Neural progenitor cell (in vitro differentiated cells): ENCODE data around the gene LYRM2. TPM values are rescaled to one million over a fixed set of nuclear protein-coding genes. Genes with fewer than 3 reads are reported as not detected.

Source experiments
- DNase-seq: peaks from one replicate; pipeline ENCODE4 v3.0.0-alpha.2; 2016; ENCODE audit warnings: low spot score
- H2AFZ ChIP-seq: fragments of 200-600 bp; sonication (generic); replicated peaks from 2 replicates; pipeline ENCODE4 v1.6.1; 2016; ENCODE audit warnings: antibody characterized with exemption
- H3F3A ChIP-seq: fragments of 200-600 bp; sonication (generic); 2 replicates; pipeline ENCODE4 v1.6.1; 2016; ENCODE audit warnings: antibody characterized with exemption, low read depth
- H3K27ac ChIP-seq: fragments of 200-600 bp; sonication (generic); 2 replicates; pipeline ENCODE4 v1.5.1; 2016; ENCODE audit warnings: mild to moderate bottlenecking
- H3K27me3 ChIP-seq: fragments of 200-600 bp; sonication (generic); 2 replicates; pipeline ENCODE4 v1.6.1; 2016; ENCODE audit warnings: mild to moderate bottlenecking, moderate library complexity
- H3K36me3 ChIP-seq: fragments of 200-600 bp; sonication (generic); 2 replicates; pipeline ENCODE4 v1.5.1; 2016
- H3K4me1 ChIP-seq: fragments of 200-600 bp; sonication (generic); 2 replicates; pipeline ENCODE4 v1.6.1; 2016; ENCODE audit warnings: mixed run types
- H3K4me2 ChIP-seq: fragments of 200-600 bp; sonication (generic); 2 replicates; pipeline ENCODE4 v1.6.1; 2016
- H3K4me3 ChIP-seq: fragments of 200-600 bp; sonication (generic); 2 replicates; pipeline ENCODE4 v1.5.1; 2016
- H3K79me2 ChIP-seq: fragments of 200-600 bp; sonication (generic); 2 replicates; pipeline ENCODE4 v1.6.1; 2016; ENCODE audit warnings: low read depth
- H3K9ac ChIP-seq: fragments of 200-600 bp; sonication (generic); 2 replicates; pipeline ENCODE4 v1.6.1; 2016
- H3K9me3 ChIP-seq: fragments of 200-600 bp; sonication (generic); 2 replicates; pipeline ENCODE4 v1.5.1; 2016; ENCODE audit warnings: low read depth
- H4K20me1 ChIP-seq: fragments of 200-600 bp; sonication (generic); 2 replicates; pipeline ENCODE4 v1.6.1; 2016; ENCODE audit warnings: low read depth
- H3K27ac Mint-ChIP-seq: 3 replicates; pipeline ENCODE4 v1.8.0; 2021; ENCODE audit warnings: mixed read lengths
- H3K27me3 Mint-ChIP-seq: 2 replicates; pipeline ENCODE4 v1.8.0; 2022; ENCODE audit warnings: low read depth, mild to moderate bottlenecking, inconsistent platforms, moderate library complexity, mixed read lengths; ENCODE audit not compliant: insufficient read depth
- H3K36me3 Mint-ChIP-seq: 3 replicates; pipeline ENCODE4 v1.8.0; 2021; ENCODE audit warnings: mixed read lengths
- H3K4me1 Mint-ChIP-seq: 3 replicates; pipeline ENCODE4 v1.8.0; 2021; ENCODE audit warnings: mixed read lengths
- H3K4me3 Mint-ChIP-seq: 3 replicates; pipeline ENCODE4 v1.8.0; 2021; ENCODE audit warnings: mild to moderate bottlenecking, moderate library complexity, mixed read lengths
- H3K9me3 Mint-ChIP-seq: 3 replicates; pipeline ENCODE4 v1.8.0; 2020; ENCODE audit warnings: mixed read lengths
- CTCF ChIP-seq: fragments of 200-600 bp; sonication (generic); IDR thresholded peaks from 2 replicates; pipeline ENCODE4 v1.5.1; 2017; ENCODE audit warnings: antibody characterized with exemption, mild to moderate bottlenecking
- EZH2 ChIP-seq: fragments of 200-600 bp; sonication (generic); IDR thresholded peaks from 2 replicates; pipeline ENCODE4 v1.6.1; 2017; ENCODE audit warnings: antibody characterized with exemption, mild to moderate bottlenecking, moderate library complexity
- EZH2phosphoT487 ChIP-seq: fragments of 200-600 bp; sonication (generic); IDR thresholded peaks from 2 replicates; pipeline ENCODE4 v1.6.1; 2017; ENCODE audit warnings: antibody characterized with exemption
- total RNA-seq: library from RNA; depleted of rRNA; stranded (reverse); fragments of >200 nt; gene quantifications from 2 replicates; pipeline ENCODE4 v1.2.3, GENCODE V29; 2015; ENCODE audit warnings: low replicate concordance

LYRM2 gene
- total RNA-seq, 1 donor from 2014 or later, result 37.1 TPM

- no peaks in the 10 kb centered on the region for H3K27me3 ChIP-seq
- Mint-ChIP-seq H3K4me3 (no peak overlapping the region), H3K4me1 (peaks cover 10% of the 10 kb centered on the region), H3K9me3 (peaks cover 8% of the 10 kb centered on the region), H3K36me3 (peaks cover 11% of the 10 kb centered on the region), H3K27ac (no peak overlapping the region), H3K27me3 (peaks cover 4% of the 10 kb centered on the region)
- H3K27ac ChIP-seq, result no peak overlapping the region
- TF ChIP-seq CTCF, result no peak
- TF ChIP-seq EZH2, result no peak
- no peak for TF ChIP-seq EZH2phosphoT487
- no peaks in the 10 kb centered on the region for H3F3A ChIP-seq
- H4K20me1 ChIP-seq, result peaks cover 4% of the 10 kb centered on the region
- no peaks in the 10 kb centered on the region for H3K9me3 ChIP-seq
- no peak overlapping the region for H3K9ac ChIP-seq
- no peak overlapping the region for H2AFZ ChIP-seq
- no peak overlapping the region for H3K4me3 ChIP-seq
- no peaks in the 10 kb centered on the region for H3K36me3 ChIP-seq
- H3K4me2 ChIP-seq, result no peak overlapping the region
- no peaks in the 10 kb centered on the region for H3K79me2 ChIP-seq
- no peak for DNase-seq
- H3K4me1 ChIP-seq, result peaks cover 23% of the 10 kb centered on the region
Observed at GRCh38 chr6:89539779-89540178, 98.8 kb downstream of the LYRM2 start.

GRCh38 chr6:89536231-89536630 lies 102.3 kb downstream of the LYRM2 start:
- Histone ChIP-seq H3F3A (no peaks in the 10 kb centered on the region), H3K9ac (no peak overlapping the region), H2AFZ (no peak overlapping the region), H3K9me3 (no peaks in the 10 kb centered on the region), H3K27ac (no peak overlapping the region), H4K20me1 (peaks cover 4% of the 10 kb centered on the region), H3K4me3 (no peak overlapping the region), H3K4me2 (no peak overlapping the region), H3K79me2 (no peaks in the 10 kb centered on the region), H3K27me3 (no peaks in the 10 kb centered on the region), H3K4me1 (peaks cover 9% of the 10 kb centered on the region), H3K36me3 (no peaks in the 10 kb centered on the region)
- Mint-ChIP-seq H3K36me3 (peaks cover 8% of the 10 kb centered on the region), H3K4me3 (no peak overlapping the region), H3K27me3 (peaks cover 2% of the 10 kb centered on the region), H3K27ac (peak overlapping the region; percentile 16), H3K9me3 (no peaks in the 10 kb centered on the region), H3K4me1 (peaks cover 6% of the 10 kb centered on the region)
- peak; percentile 55 for DNase-seq
- no peak for TF ChIP-seq EZH2phosphoT487
- TF ChIP-seq EZH2, result no peak
- peak; percentile 39 for TF ChIP-seq CTCF

- Histone ChIP-seq H3K4me1 (peaks cover under 1% of the 10 kb centered on the region), H3K36me3 (no peaks in the 10 kb centered on the region), H3K4me3 (no peak overlapping the region)
Observed at GRCh38 chr6:89530982-89531381, 107.6 kb downstream of the LYRM2 start.

More at GRCh38 chr6:89530982-89531381, 107.6 kb downstream of the LYRM2 start:
- Mint-ChIP-seq H3K27me3 (peaks cover 3% of the 10 kb centered on the region), H3K4me1 (peaks cover 1% of the 10 kb centered on the region), H3K4me3 (no peak overlapping the region), H3K36me3 (peaks cover 21% of the 10 kb centered on the region), H3K27ac (no peak overlapping the region), H3K9me3 (no peaks in the 10 kb centered on the region)
- H3K9ac ChIP-seq, result no peak overlapping the region
- H3F3A ChIP-seq, result no peaks in the 10 kb centered on the region
- no peaks in the 10 kb centered on the region for H3K9me3 ChIP-seq
- H4K20me1 ChIP-seq, result peaks cover 3% of the 10 kb centered on the region
- no peak overlapping the region for H3K4me2 ChIP-seq
- H3K79me2 ChIP-seq, result no peaks in the 10 kb centered on the region
- H3K27ac ChIP-seq, result no peak overlapping the region
- TF ChIP-seq EZH2 (no peak), EZH2phosphoT487 (no peak), CTCF (no peak)
- no peak for DNase-seq
- no peak overlapping the region for H2AFZ ChIP-seq
- no peaks in the 10 kb centered on the region for H3K27me3 ChIP-seq
